NOMO-1 (cell line): ENCODE measurements around the gene SLC30A7.
A peak's percentile ranks its signal among the peaks of the same experiment; 100 is the strongest.
"Not testable (repeated sequence)": the region's sequence is repeated elsewhere in the genome, so short reads cannot be mapped to it uniquely, and the experiment has no call there.

Source experiments
- DNase-seq, 2 experiments: peaks; one replicate each; lab custom pipeline; 2025; ENCODE audit not compliant: unreplicated experiment in 2 of 2; lab: John Stamatoyannopoulos, UW

Gene SLC30A7

DNA sequence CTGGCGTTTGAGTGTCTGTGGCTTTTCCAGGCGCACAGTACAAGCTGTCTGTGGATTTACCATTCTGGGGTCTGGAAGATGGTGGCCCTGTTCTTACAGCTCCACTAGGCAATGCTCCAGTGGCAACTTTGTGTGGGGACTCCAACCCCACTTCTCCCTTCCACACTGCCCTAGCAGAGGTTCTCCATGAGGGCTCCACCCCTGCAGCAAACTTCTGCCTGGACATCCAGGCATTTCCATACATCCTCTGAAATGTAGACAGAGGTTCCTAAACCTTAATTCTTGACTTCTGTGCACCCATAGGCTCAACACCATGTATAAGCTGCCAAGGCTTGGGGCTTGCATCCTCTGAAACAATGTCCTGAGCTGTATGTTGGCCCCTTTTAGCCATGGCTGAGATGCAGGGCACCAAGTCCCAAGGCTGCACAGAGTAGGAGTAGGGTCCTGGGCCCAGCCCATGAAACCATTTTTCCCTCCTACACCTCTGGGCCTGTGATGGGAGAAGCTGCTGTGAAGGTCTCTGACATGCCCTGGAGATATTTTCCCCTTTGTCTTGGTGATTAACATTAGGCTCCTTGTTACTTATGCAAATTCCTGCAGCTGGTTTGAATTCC is 5.9 kb upstream of the SLC30A7 start:
- DNase-seq, result not testable (repeated sequence)

DNA sequence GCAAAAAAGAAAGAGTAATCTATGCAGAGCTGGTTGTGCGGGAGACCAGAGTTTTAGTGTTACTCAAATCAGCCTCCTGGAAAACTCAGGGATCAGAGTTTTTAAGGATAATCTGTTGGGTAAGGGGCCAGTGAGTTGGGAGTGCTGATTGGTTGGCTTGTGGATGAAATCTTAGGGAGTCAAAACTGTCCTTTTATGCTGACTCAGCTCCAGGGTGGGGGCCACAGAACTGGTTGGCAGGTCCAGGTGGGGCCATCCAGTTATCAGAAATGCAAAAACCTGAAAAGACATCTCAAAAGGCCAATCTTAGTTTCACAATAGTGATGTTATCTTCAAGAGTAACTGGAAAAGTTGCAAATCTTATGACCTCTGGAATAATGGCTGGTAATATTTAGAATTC is 4.5 kb upstream of the SLC30A7 start:
- DNase-seq, result no peak

GRCh38 chr1:100892554-100892953 is 3.3 kb upstream of the SLC30A7 start:
- no peak for DNase-seq

DNA sequence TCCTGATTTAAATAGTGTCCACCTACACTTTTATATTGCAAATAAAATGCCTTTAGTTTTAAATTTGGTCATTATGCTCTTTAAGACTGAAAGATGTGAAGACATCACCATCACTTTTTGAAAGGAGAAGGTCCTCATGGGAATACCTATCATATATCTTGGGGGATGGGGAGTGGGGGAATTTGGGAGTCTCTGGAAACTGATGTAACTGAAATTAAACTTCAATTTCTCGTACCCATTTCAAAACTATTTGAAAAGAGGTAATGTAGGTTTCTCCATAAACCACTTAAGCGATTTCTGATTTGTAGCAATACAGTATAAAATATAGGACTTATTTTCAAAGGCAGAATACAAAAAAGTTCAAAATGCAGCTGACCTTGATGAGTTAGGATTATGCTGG is 2.2 kb upstream of the SLC30A7 start:
- DNase-seq, result no peak

- DNase-seq, result peak; percentile 46 to 47
These were observed 1.0 kb upstream of the SLC30A7 start, which contains the start of gene EXTL2 for GRCh38 chr1:100894603-100895539. EXTL2 (minus strand) TSS chr1:100894842; CDS start chr1:100888757, 6,085 bp downstream.

- peak; percentile 27 to 33 for DNase-seq
These were observed 642 bp downstream of the SLC30A7 start for GRCh38 chr1:100896481-100896982.

- no peak for DNase-seq
These were observed 6.5 kb downstream of the SLC30A7 start for GRCh38 chr1:100902365-100902764.

DNA sequence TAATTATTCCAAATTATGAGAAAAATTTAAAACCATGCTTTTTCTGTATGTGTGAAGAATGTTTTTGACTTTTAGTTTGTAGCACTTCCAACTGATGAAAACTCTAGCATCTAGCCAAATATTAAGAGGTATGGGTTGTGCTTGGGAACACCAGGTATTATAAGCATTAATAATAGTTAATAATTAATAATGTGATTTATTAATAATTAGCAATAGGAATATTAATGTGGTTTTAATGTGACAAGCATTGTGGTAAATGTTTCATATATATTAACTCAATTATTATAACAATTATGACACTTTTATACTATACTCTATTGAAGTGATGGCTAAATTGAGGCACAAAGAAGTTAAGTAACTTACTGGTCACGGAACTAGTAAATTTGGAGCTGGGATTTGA is 7.9 kb downstream of the SLC30A7 start:
- no peak for DNase-seq

GRCh38 chr1:100904528-100904927 is 8.6 kb downstream of the SLC30A7 start:
- DNase-seq, result no peak

GRCh38 chr1:100905181-100905580 is 9.3 kb downstream of the SLC30A7 start:
- DNase-seq, result no peak

DNA sequence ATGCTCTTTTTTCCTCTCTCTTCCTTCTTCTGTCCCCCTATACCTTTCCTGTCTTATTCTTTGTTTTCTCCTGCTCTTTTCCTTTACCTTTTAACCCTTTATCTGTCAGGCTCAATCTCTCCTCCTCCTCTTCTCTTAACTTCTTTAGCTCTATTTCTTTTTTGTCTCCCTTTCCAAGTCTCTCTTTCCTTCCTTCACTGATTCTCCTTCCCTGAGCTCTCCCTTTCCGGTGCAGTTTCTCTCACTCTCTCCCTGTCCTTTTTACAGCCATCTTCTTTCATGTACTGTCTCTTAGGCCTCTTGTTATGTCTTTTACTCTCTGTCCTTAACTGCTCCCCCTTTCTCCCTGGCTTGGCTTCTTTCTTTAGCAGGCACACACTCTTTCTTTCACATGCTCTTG is 12.0 kb downstream of the SLC30A7 start:
- no peak for DNase-seq

- DNase-seq, result no peak
These were observed 13.1 kb downstream of the SLC30A7 start for GRCh38 chr1:100909018-100909417.

DNA sequence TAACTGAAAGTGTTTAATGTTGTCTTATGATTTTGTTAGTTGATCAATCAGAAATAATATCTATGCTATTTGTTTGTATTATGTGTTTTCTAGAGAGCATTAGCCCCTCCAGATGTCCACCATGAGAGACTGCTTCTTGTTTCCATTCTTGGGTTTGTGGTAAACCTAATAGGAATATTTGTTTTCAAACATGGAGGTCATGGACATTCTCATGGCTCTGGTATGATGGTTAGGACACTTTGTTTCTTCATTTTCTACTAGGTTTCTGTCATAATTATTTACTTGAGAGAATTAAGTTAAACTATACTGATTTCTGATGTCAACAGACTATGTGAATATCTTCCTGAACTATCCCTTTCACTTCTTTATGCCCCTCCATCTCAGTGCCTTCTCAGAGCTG is 16.1 kb downstream of the SLC30A7 start:
- DNase-seq, result no peak

DNA sequence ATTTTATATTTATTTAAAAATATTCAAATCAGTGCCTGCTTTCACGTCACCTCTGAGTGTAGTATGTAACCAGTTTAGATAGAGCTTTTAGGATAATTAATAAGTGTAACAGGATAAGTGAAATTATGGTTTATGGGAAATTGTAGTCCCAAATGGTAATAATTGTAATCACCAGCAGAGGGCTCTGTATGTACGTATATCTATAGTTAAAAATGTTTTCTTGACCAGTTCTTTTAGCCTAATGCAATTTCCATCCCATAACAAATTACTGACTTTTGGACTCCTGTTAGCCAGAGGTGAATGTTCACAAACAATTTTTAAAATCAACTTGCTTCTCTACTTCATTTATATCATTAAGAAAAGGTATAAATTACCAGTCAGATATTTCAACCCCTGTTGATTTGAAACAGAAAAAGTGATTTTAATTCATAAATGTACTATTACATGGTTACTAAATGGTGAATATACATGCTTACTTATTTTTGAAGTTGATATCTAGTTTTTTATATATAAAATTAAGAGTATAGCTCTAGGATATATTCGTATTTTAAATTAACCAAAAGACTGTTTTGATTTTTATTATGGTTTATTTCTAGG is 25.3 kb downstream of the SLC30A7 start:
- peak in 1 of 2 experiments; percentile 55 for DNase-seq

GRCh38 chr1:100924212-100924611 is 28.3 kb downstream of the SLC30A7 start:
- DNase-seq, result no peak

DNA sequence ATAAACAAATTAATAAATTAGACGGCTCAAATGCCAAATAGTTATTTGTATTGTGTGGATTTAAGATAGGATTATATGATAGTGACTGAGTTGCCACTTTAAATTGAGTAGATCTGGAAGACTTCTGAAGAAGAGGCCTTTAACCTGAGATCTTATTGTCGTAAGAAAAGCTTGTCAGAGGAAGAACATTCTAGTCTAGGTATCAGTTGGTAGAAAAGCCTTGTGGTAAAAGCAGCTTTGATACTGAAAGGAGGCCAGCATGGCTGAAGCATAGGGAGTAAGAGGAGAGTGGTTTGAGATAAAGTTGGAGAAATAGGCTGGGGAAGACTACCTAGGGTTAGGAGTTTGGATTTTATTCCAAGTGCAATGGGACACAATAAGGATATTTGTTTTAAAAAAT is 29.1 kb downstream of the SLC30A7 start:
- DNase-seq, result no peak

- DNase-seq, result no peak
These were observed 30.4 kb downstream of the SLC30A7 start for GRCh38 chr1:100926240-100926639.

GRCh38 chr1:100927276-100927675 is 31.4 kb downstream of the SLC30A7 start:
- DNase-seq, result no peak

GRCh38 chr1:100928128-100928527 is 32.2 kb downstream of the SLC30A7 start:
- DNase-seq, result no peak

GRCh38 chr1:100930494-100930893 is 34.6 kb downstream of the SLC30A7 start:
- no peak for DNase-seq

- no peak for DNase-seq
These were observed 35.8 kb downstream of the SLC30A7 start for GRCh38 chr1:100931716-100932115.
